CD14-positive monocyte (primary cell): ENCODE measurements around the gene CAMK1D. TPM values are rescaled to one million over a fixed set of nuclear protein-coding genes. Genes with fewer than 3 reads are reported as not detected.

Source experiments
- DNase-seq, 3 donors: peaks; one replicate each; pipeline ENCODE4 v3.0.0-alpha.2; 2011 to 2022
- H2AFZ ChIP-seq: 2 replicates; pipeline ENCODE4 v1.6.0; 2012; ENCODE audit warnings: mild to moderate bottlenecking, low read depth, low read length, inconsistent platforms; ENCODE audit not compliant: insufficient read depth, poor library complexity, severe bottlenecking
- H3K27ac ChIP-seq, 2 donors: 1 replicate in 1 of 2; 2 replicates in 1 of 2; pipeline ENCODE4 v1.5.1; 2012 to 2013; ENCODE audit warnings: low read length in 2 of 2, control low read depth in 1 of 2, inconsistent platforms in 1 of 2, low read depth in 1 of 2, mild to moderate bottlenecking in 1 of 2
- H3K27me3 ChIP-seq, 2 donors: one replicate each; pipeline versions ENCODE4 v1.6.0 to v1.6.1; 2011 to 2013; ENCODE audit warnings: low read length in 2 of 2; ENCODE audit not compliant: control insufficient read depth in 2 of 2, insufficient read depth in 2 of 2
- H3K36me3 ChIP-seq, 2 donors: replicated peaks in 1 of 2; 1 replicate in 1 of 2; 2 replicates in 1 of 2; pipeline versions ENCODE4 v1.5.1 to v1.6.1; 2012 to 2013; ENCODE audit warnings: low read length in 2 of 2, control low read depth in 1 of 2, inconsistent platforms in 1 of 2, mild to moderate bottlenecking in 1 of 2; ENCODE audit not compliant: insufficient read depth in 2 of 2, control insufficient read depth in 1 of 2
- H3K4me1 ChIP-seq, 2 donors: 1 replicate in 1 of 2; 2 replicates in 1 of 2; pipeline versions ENCODE4 v1.5.1 to v1.6.1; 2012 to 2013; ENCODE audit warnings: low read length in 2 of 2, control low read depth in 1 of 2, inconsistent platforms in 1 of 2, mild to moderate bottlenecking in 1 of 2, moderate library complexity in 1 of 2; ENCODE audit not compliant: insufficient read depth in 2 of 2, control insufficient read depth in 1 of 2
- H3K4me2 ChIP-seq: replicated peaks from 2 replicates; pipeline ENCODE3; 2012; ENCODE audit warnings: low read length, moderate library complexity, mild to moderate bottlenecking; ENCODE audit not compliant: poor library complexity, severe bottlenecking; ENCODE audit errors: extremely low read depth
- H3K4me3 ChIP-seq, 3 experiments: fragments of 200-600 bp in 1 of 3; sonication (generic) in 1 of 3; replicated peaks in 1 of 3; 1 replicate in 2 of 3; 2 replicates in 1 of 3; pipeline ENCODE4 v1.5.1; 2011 to 2013; ENCODE audit warnings: low read length in 3 of 3, mild to moderate bottlenecking in 3 of 3, control low read depth in 2 of 3, low read depth in 2 of 3, inconsistent platforms in 1 of 3, moderate library complexity in 1 of 3
- H3K79me2 ChIP-seq: 2 replicates; pipeline ENCODE4 v1.6.0; 2012; ENCODE audit warnings: mild to moderate bottlenecking, control low read depth, inconsistent platforms, low read length, moderate library complexity; ENCODE audit not compliant: insufficient read depth
- H3K9ac ChIP-seq: 2 replicates; pipeline ENCODE4 v1.6.0; 2017; ENCODE audit warnings: low read length, mild to moderate bottlenecking; ENCODE audit not compliant: insufficient read depth, poor library complexity, severe bottlenecking
- H3K9me3 ChIP-seq, 2 donors: replicated peaks in 1 of 2; 1 replicate in 1 of 2; 2 replicates in 1 of 2; pipeline versions ENCODE4 v1.5.1 to v1.6.1; 2012 to 2013; ENCODE audit warnings: low read length in 2 of 2, control low read depth in 1 of 2; ENCODE audit not compliant: control insufficient read depth in 1 of 2, insufficient read depth in 1 of 2
- H4K20me1 ChIP-seq: 2 replicates; pipeline ENCODE4 v1.6.0; 2012; ENCODE audit warnings: mild to moderate bottlenecking, low read length, control low read depth, moderate library complexity; ENCODE audit not compliant: insufficient read depth
- H3K27ac Mint-ChIP-seq, 7 donors: one replicate each; pipeline ENCODE4 v1.8.0; 2020; ENCODE audit warnings: mild to moderate bottlenecking in 7 of 7, mixed read lengths in 7 of 7, moderate library complexity in 6 of 7, inconsistent platforms in 2 of 7
- H3K27me3 Mint-ChIP-seq, 3 donors: one replicate each; pipeline ENCODE4 v1.8.0; 2021 to 2022; ENCODE audit warnings: low read depth in 3 of 3, mild to moderate bottlenecking in 3 of 3, mixed read lengths in 3 of 3, moderate library complexity in 3 of 3, inconsistent platforms in 1 of 3
- H3K36me3 Mint-ChIP-seq, 2 donors: one replicate each; pipeline ENCODE4 v1.8.0; 2020; ENCODE audit warnings: mixed read lengths in 2 of 2, inconsistent platforms in 1 of 2, mild to moderate bottlenecking in 1 of 2
- H3K4me1 Mint-ChIP-seq: one replicate; pipeline ENCODE4 v1.8.0; 2020; ENCODE audit warnings: mild to moderate bottlenecking, mixed read lengths
- H3K4me3 Mint-ChIP-seq, 2 donors: one replicate each; pipeline ENCODE4 v1.8.0; 2020; ENCODE audit warnings: mild to moderate bottlenecking in 2 of 2, mixed read lengths in 2 of 2, moderate library complexity in 1 of 2
- H3K9me3 Mint-ChIP-seq, 7 donors: one replicate each; pipeline ENCODE4 v1.8.0; 2020 to 2022; ENCODE audit warnings: mixed read lengths in 7 of 7, mild to moderate bottlenecking in 6 of 7, moderate library complexity in 6 of 7, inconsistent platforms in 2 of 7
- WGBS: methylation state at CpG from one replicate; pipeline ENCODE4 v1.1.5; 2013; ENCODE audit warnings: missing lambda C conversion rate; ENCODE audit not compliant: insufficient coverage; 5-methylcytosine and 5-hydroxymethylcytosine counted together
- intact Hi-C, 2 donors: fragments of 100-400 bp; cut with micrococcal nuclease; formaldehyde crosslinking; loops; one replicate each; pipeline versions ENCODE4 v1.15.0 to v1.15.1; 2023
- polyA plus RNA-seq, 3 donors: library from polyadenylated mRNA; depleted of rRNA in 1 of 3; unstranded in 2 of 3; stranded (reverse) in 1 of 3; fragments of 300-500 nt in 2 of 3; fragments of >200 nt in 1 of 3; fragmentation: Illumina TruSeq in 2 of 3; gene quantifications; 1 replicate in 2 of 3; 2 replicates in 1 of 3; pipeline ENCODE4 v1.2.3, GENCODE V29; 2012 to 2021
- TF ChIP-seq, protein P1 (sequence below): fragments of 200-600 bp; IDR thresholded peaks from one replicate; pipeline ENCODE4 v1.8.0; 2022; ENCODE audit warnings: antibody characterized with exemption, mild to moderate bottlenecking

The CAMK1D gene
- polyA plus RNA-seq, 3 donors, result 6.7 to 11.8 (median 7.1) TPM

DNA sequence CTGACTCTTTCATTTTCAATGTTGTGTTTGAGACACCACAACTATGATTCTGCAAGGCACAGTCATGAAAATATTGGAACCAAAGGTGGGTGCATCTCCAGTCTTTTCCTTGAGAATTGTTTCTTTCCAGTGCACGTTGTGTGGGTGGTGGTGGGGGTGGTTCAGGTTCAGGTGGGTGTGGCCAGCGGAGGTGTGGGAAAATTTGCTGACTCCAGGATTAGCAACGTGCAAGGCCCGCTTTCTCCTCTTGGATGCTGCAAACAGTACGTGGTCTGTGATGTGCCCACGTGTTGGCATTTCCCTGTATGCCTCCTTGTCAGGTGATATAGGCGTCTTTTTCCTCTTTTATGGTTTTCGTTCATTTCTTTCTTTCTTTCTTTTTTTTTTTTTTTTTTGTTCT, 59.1 kb downstream of the CAMK1D start:
- Mint-ChIP-seq H3K36me3 (no peaks in the 10 kb centered on the region), H3K4me1 (no peaks in the 10 kb centered on the region), H3K27ac (peak overlapping the region in 1 of 7 donors; percentile 38), H3K4me3 (no peak overlapping the region), H3K9me3 (peaks cover 0 to 2% (median 1%) of the 10 kb centered on the region in 7 donors), H3K27me3 (peaks cover 0 to 1% (median 0%) of the 10 kb centered on the region in 3 donors)
- peaks cover 46% of the 10 kb centered on the region for H4K20me1 ChIP-seq
- DNase-seq, result no peak
- H3K79me2 ChIP-seq, result no peaks in the 10 kb centered on the region
- H3K4me2 ChIP-seq, result no peak overlapping the region
- TF ChIP-seq, protein P1, sequence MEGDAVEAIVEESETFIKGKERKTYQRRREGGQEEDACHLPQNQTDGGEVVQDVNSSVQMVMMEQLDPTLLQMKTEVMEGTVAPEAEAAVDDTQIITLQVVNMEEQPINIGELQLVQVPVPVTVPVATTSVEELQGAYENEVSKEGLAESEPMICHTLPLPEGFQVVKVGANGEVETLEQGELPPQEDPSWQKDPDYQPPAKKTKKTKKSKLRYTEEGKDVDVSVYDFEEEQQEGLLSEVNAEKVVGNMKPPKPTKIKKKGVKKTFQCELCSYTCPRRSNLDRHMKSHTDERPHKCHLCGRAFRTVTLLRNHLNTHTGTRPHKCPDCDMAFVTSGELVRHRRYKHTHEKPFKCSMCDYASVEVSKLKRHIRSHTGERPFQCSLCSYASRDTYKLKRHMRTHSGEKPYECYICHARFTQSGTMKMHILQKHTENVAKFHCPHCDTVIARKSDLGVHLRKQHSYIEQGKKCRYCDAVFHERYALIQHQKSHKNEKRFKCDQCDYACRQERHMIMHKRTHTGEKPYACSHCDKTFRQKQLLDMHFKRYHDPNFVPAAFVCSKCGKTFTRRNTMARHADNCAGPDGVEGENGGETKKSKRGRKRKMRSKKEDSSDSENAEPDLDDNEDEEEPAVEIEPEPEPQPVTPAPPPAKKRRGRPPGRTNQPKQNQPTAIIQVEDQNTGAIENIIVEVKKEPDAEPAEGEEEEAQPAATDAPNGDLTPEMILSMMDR, result no peak
- H3K9ac ChIP-seq, result no peak overlapping the region
- no peak overlapping the region for H3K27ac ChIP-seq
- no peaks in the 10 kb centered on the region for H3K36me3 ChIP-seq
- H3K9me3 ChIP-seq, result no peaks in the 10 kb centered on the region
- H3K27me3 ChIP-seq, result no peaks in the 10 kb centered on the region
- no peaks in the 10 kb centered on the region for H3K4me1 ChIP-seq
- H2AFZ ChIP-seq, result no peak overlapping the region
- intact Hi-C loops, result no loop called here
- no peak overlapping the region for H3K4me3 ChIP-seq
- WGBS, result 94% methylated on average over 7 of the region's 8 CpGs

- Histone ChIP-seq H3K9me3 (no peaks in the 10 kb centered on the region), H3K27me3 (no peaks in the 10 kb centered on the region), H3K9ac (no peak overlapping the region), H3K4me3 (no peak overlapping the region), H3K27ac (no peak overlapping the region), H4K20me1 (peaks cover 51% of the 10 kb centered on the region), H3K79me2 (no peaks in the 10 kb centered on the region), H3K4me1 (no peaks in the 10 kb centered on the region), H2AFZ (no peak overlapping the region), H3K4me2 (no peak overlapping the region), H3K36me3 (no peaks in the 10 kb centered on the region)
- intact Hi-C loops, result no loop called here
- TF ChIP-seq, protein P1, result no peak
- WGBS, result 71% methylated on average over 5 of the region's 11 CpGs
- DNase-seq, result no peak
- H3K36me3 Mint-ChIP-seq, result no peaks in the 10 kb centered on the region
- no peaks in the 10 kb centered on the region for H3K4me1 Mint-ChIP-seq
- peaks cover 0 to 3% (median 1%) of the 10 kb centered on the region in 7 donors for H3K9me3 Mint-ChIP-seq
- peaks cover 0 to 1% (median 0%) of the 10 kb centered on the region in 3 donors for H3K27me3 Mint-ChIP-seq
- no peak overlapping the region for H3K4me3 Mint-ChIP-seq
- H3K27ac Mint-ChIP-seq, result no peak overlapping the region
These were observed 59.8 kb downstream of the CAMK1D start for GRCh38 chr10:12409161-12409560.
